ENCODE measurements around the gene NOTUM. TPM values are rescaled to one million over a fixed set of nuclear protein-coding genes. Genes with fewer than 3 reads are reported as not detected.
A peak's percentile ranks its signal among the peaks of the same experiment; 100 is the strongest.

The NOTUM gene
- total RNA-seq, 1 donor from 2014 or later = 1.7 TPM

- no peak overlapping the region for H2AFZ ChIP-seq (ENCODE audit: low read depth, low read length)
- H3K9me3 Mint-ChIP-seq (ENCODE audit: unreplicated experiment) = peaks cover 8% of the 10 kb centered on the region
- H3K9me3 ChIP-seq (ENCODE audit: insufficient read depth, low read depth, low read length) = peaks cover 2% of the 10 kb centered on the region
- H4K20me1 ChIP-seq (ENCODE audit: insufficient read depth, low read length) = no peaks in the 10 kb centered on the region
- TF ChIP-seq CTCF (IDR thresholded peaks at IDR 0.05; ENCODE audit: insufficient read depth, low read depth, low read length) (no peak), EZH2 (IDR thresholded peaks at IDR 0.05; ENCODE audit: insufficient read depth, low read length) (no peak)
- no peak overlapping the region for H3K27ac Mint-ChIP-seq (ENCODE audit: unreplicated experiment)
- no peak overlapping the region for H3K4me2 ChIP-seq (ENCODE audit: low read length)
- H3K27me3 ChIP-seq (ENCODE audit: insufficient read depth, low read length) = no peaks in the 10 kb centered on the region
- H3K9ac ChIP-seq (ENCODE audit: low read length) = no peak overlapping the region
- H3K4me1 ChIP-seq (ENCODE audit: insufficient read depth, low read length) = peaks cover 7% of the 10 kb centered on the region
- H3K27ac ChIP-seq (ENCODE audit: low read depth, low read length) = no peak overlapping the region
- H3K79me2 ChIP-seq (ENCODE audit: insufficient read depth, low read length) = peaks cover 3% of the 10 kb centered on the region
- FAIRE-seq (no peak), DNase-seq (ENCODE audit: low read depth) (no peak)
- peaks cover 4% of the 10 kb centered on the region for H3K27me3 Mint-ChIP-seq (ENCODE audit: low read depth, unreplicated experiment)
- H3K4me3 ChIP-seq (ENCODE audit: insufficient read depth, low read depth, low read length) = no peak overlapping the region
- no peaks in the 10 kb centered on the region for H3K4me1 Mint-ChIP-seq (ENCODE audit: low read depth, unreplicated experiment)
- H3K36me3 Mint-ChIP-seq (ENCODE audit: low read depth, unreplicated experiment) = no peaks in the 10 kb centered on the region
- H3K36me3 ChIP-seq (ENCODE audit: insufficient read depth, low read length) = no peaks in the 10 kb centered on the region
- H3K4me3 Mint-ChIP-seq (ENCODE audit: unreplicated experiment) = no peak overlapping the region
These were observed 12.4 kb upstream of the NOTUM start for GRCh38 chr17:81973432-81973831.

GRCh38 chr17:81968850-81969812, 8.1 kb upstream of the NOTUM start:
- Mint-ChIP-seq H3K4me3 (ENCODE audit: unreplicated experiment) (no peak overlapping the region), H3K27me3 (ENCODE audit: low read depth, unreplicated experiment) (peaks cover 4% of the 10 kb centered on the region), H3K9me3 (ENCODE audit: unreplicated experiment) (peaks cover 5% of the 10 kb centered on the region), H3K36me3 (ENCODE audit: low read depth, unreplicated experiment) (no peaks in the 10 kb centered on the region), H3K27ac (ENCODE audit: unreplicated experiment) (no peak overlapping the region), H3K4me1 (ENCODE audit: low read depth, unreplicated experiment) (peaks cover 2% of the 10 kb centered on the region)
- TF ChIP-seq EZH2 (IDR thresholded peaks at IDR 0.05; ENCODE audit: insufficient read depth, low read length) = no peak
- no peak for TF ChIP-seq CTCF (IDR thresholded peaks at IDR 0.05; ENCODE audit: insufficient read depth, low read depth, low read length)
- no peaks in the 10 kb centered on the region for H4K20me1 ChIP-seq (ENCODE audit: insufficient read depth, low read length)
- no peak overlapping the region for H3K4me3 ChIP-seq (ENCODE audit: insufficient read depth, low read depth, low read length)
- H3K27ac ChIP-seq (ENCODE audit: low read depth, low read length) = no peak overlapping the region
- H3K4me2 ChIP-seq (ENCODE audit: low read length) = no peak overlapping the region
- H3K9me3 ChIP-seq (ENCODE audit: insufficient read depth, low read depth, low read length) = peaks cover 2% of the 10 kb centered on the region
- peaks cover 7% of the 10 kb centered on the region for H3K4me1 ChIP-seq (ENCODE audit: insufficient read depth, low read length)
- H3K9ac ChIP-seq (ENCODE audit: low read length) = no peak overlapping the region
- no peaks in the 10 kb centered on the region for H3K79me2 ChIP-seq (ENCODE audit: insufficient read depth, low read length)
- peaks cover 8% of the 10 kb centered on the region for H3K27me3 ChIP-seq (ENCODE audit: insufficient read depth, low read length)
- H3K36me3 ChIP-seq (ENCODE audit: insufficient read depth, low read length) = no peaks in the 10 kb centered on the region
- FAIRE-seq (no peak), DNase-seq (ENCODE audit: low read depth) (no peak)
- H2AFZ ChIP-seq (ENCODE audit: low read depth, low read length) = no peak overlapping the region

DNA sequence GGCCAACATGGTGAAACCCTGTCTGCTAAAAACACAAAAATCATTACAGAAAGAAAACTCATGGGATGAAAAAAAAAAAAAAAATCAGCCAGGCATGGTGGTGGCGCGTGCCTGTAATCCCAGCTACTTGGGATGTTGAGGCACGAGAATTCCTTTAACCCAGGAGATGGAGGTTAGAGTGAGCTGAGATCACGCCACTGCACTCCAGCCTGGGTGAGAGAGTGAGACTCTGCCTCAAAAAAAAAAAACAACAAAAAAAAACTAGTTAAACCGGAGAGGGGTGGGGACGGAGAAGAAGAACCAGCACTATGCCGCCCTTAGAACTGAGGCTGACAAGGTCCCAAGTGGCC, 7.4 kb upstream of the NOTUM start:
- Histone ChIP-seq H2AFZ (ENCODE audit: low read depth, low read length) (peak overlapping the region; percentile 52), H3K4me1 (ENCODE audit: insufficient read depth, low read length) (peaks cover 7% of the 10 kb centered on the region), H3K4me2 (ENCODE audit: low read length) (peak overlapping the region; percentile 68), H3K27me3 (ENCODE audit: insufficient read depth, low read length) (peaks cover 15% of the 10 kb centered on the region), H4K20me1 (ENCODE audit: insufficient read depth, low read length) (no peaks in the 10 kb centered on the region), H3K27ac (ENCODE audit: low read depth, low read length) (no peak overlapping the region), H3K79me2 (ENCODE audit: insufficient read depth, low read length) (no peaks in the 10 kb centered on the region), H3K4me3 (ENCODE audit: insufficient read depth, low read depth, low read length) (no peak overlapping the region), H3K9me3 (ENCODE audit: insufficient read depth, low read depth, low read length) (no peaks in the 10 kb centered on the region), H3K36me3 (ENCODE audit: insufficient read depth, low read length) (no peaks in the 10 kb centered on the region), H3K9ac (ENCODE audit: low read length) (no peak overlapping the region)
- FAIRE-seq (no peak), DNase-seq (ENCODE audit: low read depth) (no peak)
- H3K36me3 Mint-ChIP-seq (ENCODE audit: low read depth, unreplicated experiment) = no peaks in the 10 kb centered on the region
- peaks cover 5% of the 10 kb centered on the region for H3K9me3 Mint-ChIP-seq (ENCODE audit: unreplicated experiment)
- TF ChIP-seq EZH2 (IDR thresholded peaks at IDR 0.05; ENCODE audit: insufficient read depth, low read length) (no peak), CTCF (IDR thresholded peaks at IDR 0.05; ENCODE audit: insufficient read depth, low read depth, low read length) (no peak)
- peaks cover 2% of the 10 kb centered on the region for H3K4me1 Mint-ChIP-seq (ENCODE audit: low read depth, unreplicated experiment)
- H3K4me3 Mint-ChIP-seq (ENCODE audit: unreplicated experiment) = no peak overlapping the region
- no peak overlapping the region for H3K27ac Mint-ChIP-seq (ENCODE audit: unreplicated experiment)
- H3K27me3 Mint-ChIP-seq (ENCODE audit: low read depth, unreplicated experiment) = peaks cover 8% of the 10 kb centered on the region
